Breast epithelium (tissue), 3 donors: ENCODE data around the gene PDZRN3.

ENCODE experiments used
- CTCF ChIP-seq, 3 donors: fragments of 450-650 bp; IDR thresholded peaks; one replicate each; pipeline ENCODE4 v1.5.1; 2016 to 2017; ENCODE audit warnings: antibody characterized with exemption in 3 of 3, mild to moderate bottlenecking in 3 of 3, moderate library complexity in 3 of 3
- POLR2AphosphoS5 ChIP-seq, 3 donors: sonication (generic); formaldehyde crosslinking; IDR thresholded peaks; one replicate each; pipeline ENCODE4 v1.6.1; 2017; ENCODE audit warnings: antibody characterized with exemption in 3 of 3

- no peak for TF ChIP-seq CTCF (IDR thresholded peaks at IDR 0.05)
- TF ChIP-seq POLR2AphosphoS5 (IDR thresholded peaks at IDR 0.05) = no peak
Observed at GRCh38 chr3:73341272-73341935, 283.3 kb downstream of the PDZRN3 start.
